A549 (cell line): ENCODE data around the gene MTHFSD. TPM values are rescaled to one million over a fixed set of nuclear protein-coding genes. Genes with fewer than 3 reads are reported as not detected.

Source experiments
- ATAC-seq, 2 experiments: fragments of 200-7000 bp in 1 of 2; fragments of >200 bp in 1 of 2; cut with Nextera tagmentation in 1 of 2; cut with Tn5 transposase in 1 of 2; 3 replicates each; pipeline versions ENCODE4 v1.8.0 to v1.9.1; 2018 to 2020; ENCODE audit warnings: mild to moderate bottlenecking in 1 of 2, moderate library complexity in 1 of 2
- CTCF ChIA-PET: fragments of 300-600 bp; sonication (Branson Sonifier 250); formaldehyde crosslinking; extraction: SDS; loops from one replicate; lab custom pipeline; 2021; ENCODE audit warnings: antibody characterized with exemption, inconsistent platforms; lab: Yijun Ruan, JAX
- POLR2A ChIA-PET: fragments of 350-600 bp; formaldehyde crosslinking; extraction: SDS; loops from one replicate; lab custom pipeline; 2021; ENCODE audit warnings: antibody characterized with exemption, inconsistent platforms; lab: Yijun Ruan, JAX
- DNase-seq, 2 experiments: peaks; one replicate each; pipeline versions ENCODE4 v3.0.0 to v3.0.0-alpha.2; 2011 to 2016; ENCODE audit warnings: low read depth in 1 of 2, low spot score in 1 of 2
- FAIRE-seq: peaks from 2 replicates; lab custom pipeline; 2011; peaks lifted over from hg19 to GRCh38; lab: Jason Lieb, UNC
- H3K27ac ChIP-seq, 2 experiments: fragments of >200 bp; sonication (Bioruptor Twin); formaldehyde crosslinking; 3 replicates each; pipeline ENCODE4 v1.5.1; 2016 to 2017
- H3K4me1 ChIP-seq: fragments of >200 bp; sonication (Bioruptor Twin); formaldehyde crosslinking; 3 replicates; pipeline ENCODE4 v1.6.1; 2016
- H3K4me2 ChIP-seq: fragments of >200 bp; sonication (Bioruptor Twin); formaldehyde crosslinking; 3 replicates; pipeline ENCODE4 v1.6.1; 2016
- H3K4me3 ChIP-seq: fragments of >200 bp; sonication (Bioruptor Twin); formaldehyde crosslinking; 3 replicates; pipeline ENCODE4 v1.5.1; 2016
- H3K9me3 ChIP-seq: fragments of >200 bp; sonication (Bioruptor Twin); formaldehyde crosslinking; 3 replicates; pipeline ENCODE4 v1.6.1; 2016
- CEBPB ChIP-seq, 2 experiments: fragments of >200 bp in 1 of 2; sonication (Bioruptor Twin) in 1 of 2; formaldehyde crosslinking in 1 of 2; IDR thresholded peaks; 2 replicates each; pipeline ENCODE4 v1.6.1; 2012 to 2016
- CHD2 ChIP-seq: fragments of 150-350 bp; IDR thresholded peaks from 2 replicates; pipeline ENCODE4 v1.6.1; 2014; ENCODE audit warnings: low read length; ENCODE audit not compliant: partially characterized antibody
- EHF ChIP-seq: fragments of 250-450 bp; sonication (Bioruptor Pico); IDR thresholded peaks from 2 replicates; pipeline ENCODE4 v1.5.0; 2020; ENCODE audit warnings: mild to moderate bottlenecking
- EHMT2 ChIP-seq: fragments of 200-600 bp; sonication (generic); IDR thresholded peaks from 2 replicates; pipeline ENCODE4 v1.6.1; 2016; ENCODE audit warnings: antibody characterized with exemption, low read depth, mild to moderate bottlenecking, moderate library complexity
- ESRRA ChIP-seq: fragments of 150-350 bp; IDR thresholded peaks from 2 replicates; pipeline ENCODE4 v1.6.1; 2014; ENCODE audit warnings: mild to moderate bottlenecking, low read length, borderline replicate concordance
- FOSB ChIP-seq: fragments of 250-450 bp; sonication (Bioruptor Pico); IDR thresholded peaks from 2 replicates; pipeline ENCODE4 v1.5.0; 2020; ENCODE audit warnings: mild to moderate bottlenecking, moderate library complexity
- FOXS1 ChIP-seq: fragments of 250-450 bp; sonication (Bioruptor Pico); IDR thresholded peaks from 2 replicates; pipeline ENCODE4 v1.5.0; 2020; ENCODE audit warnings: mild to moderate bottlenecking, moderate library complexity
- GATA3 ChIP-seq: IDR thresholded peaks from 2 replicates; pipeline ENCODE4 v1.6.1; 2012; ENCODE audit warnings: borderline replicate concordance
- JUNB ChIP-seq: fragments of >200 bp; sonication (Bioruptor Twin); formaldehyde crosslinking; IDR thresholded peaks from 2 replicates; pipeline ENCODE4 v1.6.1; 2016
- POLR2AphosphoS2 ChIP-seq: conservative IDR thresholded peaks from 2 replicates; pipeline ENCODE4 v1.6.1; 2012; ENCODE audit warnings: low read length, improper control_type of control experiment, inconsistent platforms
- RARB ChIP-seq: fragments of 250-450 bp; sonication (Bioruptor Pico); IDR thresholded peaks from 2 replicates; pipeline ENCODE4 v1.8.0; 2021; ENCODE audit warnings: mild to moderate bottlenecking, moderate library complexity
- RCOR1 ChIP-seq: fragments of 150-350 bp; IDR thresholded peaks from 2 replicates; pipeline ENCODE4 v1.6.1; 2014; ENCODE audit warnings: antibody characterized with exemption, low read length, low read depth
- TFCP2L1 ChIP-seq: fragments of 250-450 bp; sonication (Bioruptor Pico); IDR thresholded peaks from 2 replicates; pipeline ENCODE4 v1.5.0; 2021; ENCODE audit warnings: mild to moderate bottlenecking
- TP53 ChIP-seq: fragments of 250-450 bp; sonication (Bioruptor Pico); IDR thresholded peaks from 2 replicates; pipeline ENCODE4 v1.5.0; 2021; ENCODE audit warnings: mild to moderate bottlenecking, moderate library complexity
- ZC3H11A ChIP-seq: fragments of 450-650 bp; IDR thresholded peaks from 2 replicates; pipeline ENCODE4 v1.6.1; 2014; ENCODE audit warnings: antibody characterized with exemption, mild to moderate bottlenecking
- ZFP36 ChIP-seq: fragments of 450-650 bp; IDR thresholded peaks from 2 replicates; pipeline ENCODE4 v1.6.1; 2014; ENCODE audit warnings: borderline replicate concordance; ENCODE audit not compliant: partially characterized antibody
- ZNF302 ChIP-seq: fragments of 250-450 bp; sonication (Bioruptor Pico); IDR thresholded peaks from 2 replicates; pipeline ENCODE4 v1.9.0; 2021; ENCODE audit warnings: inconsistent platforms, mild to moderate bottlenecking, moderate library complexity
- WGBS: methylation state at CpG from one replicate; pipeline ENCODE4 v1.1.6; 2017; ENCODE audit errors: missing lambda C conversion rate; 5-methylcytosine and 5-hydroxymethylcytosine counted together
- polyA plus RNA-seq, 4 experiments: library from polyadenylated mRNA; depleted of rRNA in 3 of 4; stranded (reverse); fragments of >200 nt; fragmentation: RNase III in 1 of 4; extraction: RNeasy Plus Mini Kit Qiagen cat#74134 plus additional on column Dnase treatment in 1 of 4; gene quantifications; 2 replicates in 3 of 4; 3 replicates in 1 of 4; pipeline ENCODE4 v1.2.3, GENCODE V29; 2011 to 2017
- TF ChIP-seq, protein P1 (sequence below): IDR thresholded peaks from 2 replicates; pipeline ENCODE4 v1.6.1; 2012; ENCODE audit warnings: low read depth, borderline replicate concordance
- TF ChIP-seq, protein P2 (sequence below): fragments of 250-450 bp; sonication (Bioruptor Pico); IDR thresholded peaks from 2 replicates; pipeline ENCODE4 v1.5.0; 2020; ENCODE audit warnings: low read depth, mild to moderate bottlenecking, moderate library complexity
- TF ChIP-seq, protein P3 (sequence below): fragments of 450-650 bp; IDR thresholded peaks from 2 replicates; pipeline ENCODE4 v1.6.1; 2014; ENCODE audit warnings: antibody characterized with exemption

Gene MTHFSD
- polyA plus RNA-seq, 2 of the 4 experiments (the other 2 are of a cell fraction) = 13.1 to 16.9 TPM

DNA sequence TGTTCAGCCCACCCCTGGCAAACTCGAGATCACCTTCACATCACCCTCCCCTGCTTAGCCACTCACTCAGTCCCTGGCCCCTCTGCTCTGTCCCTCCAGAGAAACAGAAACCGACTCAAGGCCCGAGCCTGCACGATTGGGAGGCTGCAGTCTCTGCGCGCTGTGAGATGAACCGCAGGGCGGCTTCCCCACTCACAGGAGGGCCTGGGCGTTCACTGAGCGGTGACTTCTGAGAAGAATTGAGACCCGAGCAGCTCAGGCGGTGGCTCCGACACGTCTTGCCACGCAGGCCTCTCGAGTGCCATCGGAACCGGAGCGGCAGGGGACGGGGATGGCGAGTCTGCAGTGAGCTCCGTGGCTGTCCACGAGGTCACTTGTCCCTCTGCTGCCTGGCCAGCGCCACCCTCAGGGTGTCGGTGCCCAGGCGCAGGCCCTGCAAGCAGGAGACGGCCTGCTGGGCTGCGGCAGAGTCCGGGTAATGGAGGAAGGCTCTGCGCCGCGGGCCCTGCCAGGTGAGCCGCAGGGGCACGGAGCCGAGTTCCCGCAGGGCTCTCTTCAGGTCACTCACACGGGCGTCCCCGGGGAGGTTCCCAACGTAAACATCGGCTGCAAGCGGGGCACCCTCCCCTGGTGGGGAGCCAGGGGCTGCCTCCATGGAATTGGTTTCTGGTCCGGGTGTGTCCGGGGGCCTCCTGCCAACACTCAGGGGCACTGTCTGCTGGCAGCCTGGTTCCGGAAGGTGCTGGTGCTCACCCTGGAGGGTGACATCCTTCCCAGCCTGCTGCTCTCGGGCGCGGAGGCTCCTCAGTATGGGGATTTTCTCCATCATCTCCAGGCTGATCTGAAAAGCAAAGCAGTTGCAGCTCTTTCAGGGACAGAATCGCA is 23.2 kb downstream of the MTHFSD start:
- no peak for FAIRE-seq
- H3K9me3 ChIP-seq = peaks cover 3% of the 10 kb centered on the region; the same call in 1 of the 3 replicates
- TF ChIP-seq, protein P1, sequence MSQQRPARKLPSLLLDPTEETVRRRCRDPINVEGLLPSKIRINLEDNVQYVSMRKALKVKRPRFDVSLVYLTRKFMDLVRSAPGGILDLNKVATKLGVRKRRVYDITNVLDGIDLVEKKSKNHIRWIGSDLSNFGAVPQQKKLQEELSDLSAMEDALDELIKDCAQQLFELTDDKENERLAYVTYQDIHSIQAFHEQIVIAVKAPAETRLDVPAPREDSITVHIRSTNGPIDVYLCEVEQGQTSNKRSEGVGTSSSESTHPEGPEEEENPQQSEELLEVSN = no peak
- TF ChIP-seq JUNB (no peak), POLR2AphosphoS2 (no peak), FOSB (CRISPR knock-in tag) (no peak)
- TF ChIP-seq, protein P2, sequence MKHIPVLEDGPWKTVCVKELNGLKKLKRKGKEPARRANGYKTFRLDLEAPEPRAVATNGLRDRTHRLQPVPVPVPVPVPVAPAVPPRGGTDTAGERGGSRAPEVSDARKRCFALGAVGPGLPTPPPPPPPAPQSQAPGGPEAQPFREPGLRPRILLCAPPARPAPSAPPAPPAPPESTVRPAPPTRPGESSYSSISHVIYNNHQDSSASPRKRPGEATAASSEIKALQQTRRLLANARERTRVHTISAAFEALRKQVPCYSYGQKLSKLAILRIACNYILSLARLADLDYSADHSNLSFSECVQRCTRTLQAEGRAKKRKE = no peak
- TF ChIP-seq, all 56 proteins: peak for 0
- CTCF ChIA-PET = interaction anchor here (6.3 kb wide), 1 partner anchor 13 kb away, joined by 66 read pairs; no protein-coding TSS in a partner anchor
- DNase-seq (no peak), ATAC-seq (no peak)
- WGBS = 89% methylated on average over 42 of the region's 49 CpGs
- Histone ChIP-seq H3K4me2 (no peak overlapping the region), H3K4me1 (no peaks in the 10 kb centered on the region), H3K27ac (no peak overlapping the region), H3K4me3 (no peak overlapping the region)
- POLR2A ChIA-PET = no interaction called here

DNA sequence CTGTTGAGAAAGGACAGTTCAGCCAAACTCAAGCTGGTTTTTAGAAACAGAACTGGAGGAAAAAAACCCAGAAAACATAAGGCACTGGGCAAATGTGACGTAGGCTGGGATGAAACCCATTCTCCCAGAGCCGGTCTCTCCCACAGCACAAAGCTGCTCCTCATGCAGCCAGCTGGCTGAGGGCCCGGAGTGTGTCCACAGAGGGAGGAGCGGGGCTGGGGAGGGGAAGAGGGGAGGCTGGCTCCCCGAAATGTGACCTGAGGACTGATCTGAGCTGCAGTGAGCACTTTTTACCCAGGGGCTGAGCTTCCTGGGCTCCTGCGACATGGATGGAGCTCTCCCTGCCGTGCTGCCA is 23.9 kb downstream of the MTHFSD start:
- Histone ChIP-seq H3K4me1 (no peaks in the 10 kb centered on the region), H3K27ac (no peak overlapping the region), H3K4me3 (no peak overlapping the region), H3K9me3 (peaks cover 3% of the 10 kb centered on the region; the same call in 1 of the 3 replicates), H3K4me2 (no peak overlapping the region)
- FAIRE-seq (no peak), ATAC-seq (no peak), DNase-seq (no peak)
- WGBS = 84% methylated on average over 5 of the region's 7 CpGs
- CTCF ChIA-PET = interaction anchor here (6.3 kb wide), 1 partner anchor 12 kb away, joined by 66 read pairs; no protein-coding TSS in a partner anchor
- POLR2A ChIA-PET = no interaction called here
- TF ChIP-seq RCOR1 = no peak
- no peak for TF ChIP-seq JUNB
- no peak for TF ChIP-seq GATA3

DNA sequence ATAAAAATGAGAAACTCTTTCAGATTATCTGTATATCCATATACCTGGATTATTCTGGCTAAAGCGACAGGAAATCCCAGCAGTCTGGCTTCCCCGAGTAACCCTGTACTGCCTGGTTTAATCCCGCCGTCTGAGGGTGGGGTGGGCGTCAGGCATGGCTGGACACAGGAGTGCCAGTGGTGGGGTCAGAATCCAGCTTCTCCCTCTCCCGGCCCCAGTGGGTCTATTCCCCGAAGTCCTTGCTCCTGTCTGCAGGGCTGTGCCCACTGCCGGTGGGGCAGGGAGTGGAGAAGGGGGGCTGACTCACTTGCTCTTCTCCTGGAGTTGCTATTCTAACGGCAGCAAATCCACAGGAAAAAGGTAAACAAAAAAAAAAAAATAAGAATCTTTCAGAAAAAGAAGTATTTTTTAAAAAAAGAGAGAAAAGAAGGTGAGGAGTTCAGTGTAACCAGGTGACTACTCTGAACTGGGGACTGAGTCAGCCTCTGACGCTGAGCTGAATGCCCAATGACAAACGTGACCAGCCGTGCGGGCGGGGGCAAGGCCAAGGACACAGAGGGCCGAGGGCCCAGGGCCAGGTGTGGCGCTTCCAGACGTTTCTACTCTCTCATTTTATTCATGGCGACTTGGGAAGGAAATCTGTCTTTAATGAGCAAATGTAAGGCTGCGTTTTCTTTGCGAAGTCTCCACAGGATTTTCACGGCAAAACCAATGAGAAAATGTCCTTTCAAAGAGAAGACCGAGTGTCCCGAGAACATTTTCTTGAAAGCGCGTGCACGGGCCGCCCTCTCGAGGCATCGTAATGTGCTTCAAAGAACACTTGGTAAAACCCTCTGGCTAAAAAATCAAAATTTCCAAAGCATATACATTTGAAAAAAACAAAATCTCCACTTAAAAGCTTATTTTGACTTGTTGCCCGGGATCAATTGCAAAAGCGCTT is 24.5 kb downstream of the MTHFSD start:
- WGBS = 89% methylated on average over 31 of the region's 31 CpGs
- Histone ChIP-seq H3K4me1 (no peaks in the 10 kb centered on the region), H3K27ac (no peak overlapping the region), H3K4me3 (no peak overlapping the region), H3K4me2 (no peak overlapping the region), H3K9me3 (peaks cover 3% of the 10 kb centered on the region; the same call in 1 of the 3 replicates)
- ATAC-seq = no peak
- CTCF ChIA-PET = interaction anchor here (6.3 kb wide), 1 partner anchor 12 kb away, joined by 66 read pairs; no protein-coding TSS in a partner anchor
- DNase-seq = no peak
- POLR2A ChIA-PET = no interaction called here
- no peak for FAIRE-seq
- TF ChIP-seq ZC3H11A = no peak
- no peak for TF ChIP-seq TFCP2L1 (CRISPR knock-in tag)
- TF ChIP-seq EHF (CRISPR knock-in tag) = no peak
- TF ChIP-seq ZFP36 = no peak
- TF ChIP-seq FOXS1 = no peak
- TF ChIP-seq TP53 (CRISPR knock-in tag) = no peak
- no peak for TF ChIP-seq ESRRA
- TF ChIP-seq, protein P3, sequence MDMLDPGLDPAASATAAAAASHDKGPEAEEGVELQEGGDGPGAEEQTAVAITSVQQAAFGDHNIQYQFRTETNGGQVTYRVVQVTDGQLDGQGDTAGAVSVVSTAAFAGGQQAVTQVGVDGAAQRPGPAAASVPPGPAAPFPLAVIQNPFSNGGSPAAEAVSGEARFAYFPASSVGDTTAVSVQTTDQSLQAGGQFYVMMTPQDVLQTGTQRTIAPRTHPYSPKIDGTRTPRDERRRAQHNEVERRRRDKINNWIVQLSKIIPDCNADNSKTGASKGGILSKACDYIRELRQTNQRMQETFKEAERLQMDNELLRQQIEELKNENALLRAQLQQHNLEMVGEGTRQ = no peak
- no peak for TF ChIP-seq EHMT2
- no peak for TF ChIP-seq CEBPB (IDR thresholded peaks at IDR 0.05)
- TF ChIP-seq CHD2 = no peak
- no peak for TF ChIP-seq ZNF302
- TF ChIP-seq RARB (CRISPR knock-in tag) = no peak
- TF ChIP-seq, all 56 proteins: peak for 0
